Measurements from ENCODE around the gene ERCC6L2. TPM values are rescaled to one million over a fixed set of nuclear protein-coding genes. Genes with fewer than 3 reads are reported as not detected.

Gene ERCC6L2
- polyA plus RNA-seq, 1 donor from 2014 or later = 72.6 TPM

DNA sequence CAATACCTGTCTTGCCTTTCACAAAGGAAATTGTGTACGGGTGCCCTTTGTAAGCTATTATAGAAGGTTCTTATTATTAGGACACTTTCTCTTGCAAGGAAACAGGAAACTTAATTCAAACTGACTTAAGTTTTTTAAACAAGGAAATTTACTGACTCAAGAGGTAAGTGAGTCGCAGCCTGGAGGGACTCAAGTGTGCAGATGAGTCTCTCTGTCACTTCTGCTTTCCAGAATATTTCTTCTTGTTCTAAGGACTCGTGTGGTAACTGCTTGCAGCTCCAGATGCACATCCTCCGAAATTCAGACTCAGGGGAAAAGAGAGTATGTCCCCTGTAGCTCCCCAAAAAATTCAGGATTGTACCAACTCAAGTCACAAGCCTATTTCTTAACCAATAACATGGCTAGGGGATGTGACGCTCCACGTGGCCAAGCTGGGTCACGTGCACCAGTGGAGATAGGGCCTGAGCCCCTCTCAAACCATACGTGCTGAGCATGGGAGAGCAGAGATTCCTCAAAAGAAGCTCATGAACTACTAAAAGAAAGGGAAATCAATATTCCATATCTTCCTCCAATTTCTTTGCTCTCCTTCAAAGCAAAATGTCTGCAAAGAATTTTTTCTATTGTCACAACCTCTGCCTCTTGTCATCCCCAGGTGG lies 49.2 kb upstream of the ERCC6L2 start:
- Histone ChIP-seq H3K4me2 (ENCODE audit: low read length) (no peak overlapping the region), H3K79me2 (replicated peaks; ENCODE audit: insufficient read depth, low read length) (no peaks in the 10 kb centered on the region), H3F3A (ENCODE audit: insufficient read depth, low read length, poor library complexity, severe bottlenecking) (no peaks in the 10 kb centered on the region), H4K20me1 (ENCODE audit: insufficient read depth) (no peaks in the 10 kb centered on the region), H2AFZ (ENCODE audit: low read depth, low read length) (no peak overlapping the region), H3K9ac (ENCODE audit: low read length) (no peak overlapping the region), H3K27ac (ENCODE audit: low read length) (no peak overlapping the region), H3K36me3 (ENCODE audit: insufficient read depth, low read length) (no peaks in the 10 kb centered on the region), H3K9me3 (ENCODE audit: low read length) (no peaks in the 10 kb centered on the region), H3K27me3 (ENCODE audit: insufficient read depth, low read depth, low read length) (no peaks in the 10 kb centered on the region), H3K9me2 (ENCODE audit: insufficient read depth, low read length) (no peaks in the 10 kb centered on the region), H3K4me3 (ENCODE audit: low read length) (no peak overlapping the region)
- TF ChIP-seq MXI1 (conservative IDR thresholded peaks at IDR 0.05; ENCODE audit: poor library complexity, severe bottlenecking) (no peak), SMC3 (conservative IDR thresholded peaks at IDR 0.05; ENCODE audit: poor library complexity) (no peak), CTCF (IDR thresholded peaks at IDR 0.05; ENCODE audit: poor library complexity, severe bottlenecking) (no peak), TAF1 (IDR thresholded peaks at IDR 0.05; ENCODE audit: low read depth) (no peak), POLR2AphosphoS5 (IDR thresholded peaks at IDR 0.05) (no peak), EP300 (conservative IDR thresholded peaks at IDR 0.05; ENCODE audit: poor library complexity, severe bottlenecking) (no peak), RAD21 (conservative IDR thresholded peaks at IDR 0.05) (no peak), EZH2 (IDR thresholded peaks at IDR 0.05; ENCODE audit: borderline replicate concordance, insufficient read depth, low read length, poor library complexity, severe bottlenecking) (no peak)
- TF ChIP-seq, protein P1, sequence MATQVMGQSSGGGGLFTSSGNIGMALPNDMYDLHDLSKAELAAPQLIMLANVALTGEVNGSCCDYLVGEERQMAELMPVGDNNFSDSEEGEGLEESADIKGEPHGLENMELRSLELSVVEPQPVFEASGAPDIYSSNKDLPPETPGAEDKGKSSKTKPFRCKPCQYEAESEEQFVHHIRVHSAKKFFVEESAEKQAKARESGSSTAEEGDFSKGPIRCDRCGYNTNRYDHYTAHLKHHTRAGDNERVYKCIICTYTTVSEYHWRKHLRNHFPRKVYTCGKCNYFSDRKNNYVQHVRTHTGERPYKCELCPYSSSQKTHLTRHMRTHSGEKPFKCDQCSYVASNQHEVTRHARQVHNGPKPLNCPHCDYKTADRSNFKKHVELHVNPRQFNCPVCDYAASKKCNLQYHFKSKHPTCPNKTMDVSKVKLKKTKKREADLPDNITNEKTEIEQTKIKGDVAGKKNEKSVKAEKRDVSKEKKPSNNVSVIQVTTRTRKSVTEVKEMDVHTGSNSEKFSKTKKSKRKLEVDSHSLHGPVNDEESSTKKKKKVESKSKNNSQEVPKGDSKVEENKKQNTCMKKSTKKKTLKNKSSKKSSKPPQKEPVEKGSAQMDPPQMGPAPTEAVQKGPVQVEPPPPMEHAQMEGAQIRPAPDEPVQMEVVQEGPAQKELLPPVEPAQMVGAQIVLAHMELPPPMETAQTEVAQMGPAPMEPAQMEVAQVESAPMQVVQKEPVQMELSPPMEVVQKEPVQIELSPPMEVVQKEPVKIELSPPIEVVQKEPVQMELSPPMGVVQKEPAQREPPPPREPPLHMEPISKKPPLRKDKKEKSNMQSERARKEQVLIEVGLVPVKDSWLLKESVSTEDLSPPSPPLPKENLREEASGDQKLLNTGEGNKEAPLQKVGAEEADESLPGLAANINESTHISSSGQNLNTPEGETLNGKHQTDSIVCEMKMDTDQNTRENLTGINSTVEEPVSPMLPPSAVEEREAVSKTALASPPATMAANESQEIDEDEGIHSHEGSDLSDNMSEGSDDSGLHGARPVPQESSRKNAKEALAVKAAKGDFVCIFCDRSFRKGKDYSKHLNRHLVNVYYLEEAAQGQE (IDR thresholded peaks at IDR 0.05; ENCODE audit: borderline replicate concordance) = no peak

DNA sequence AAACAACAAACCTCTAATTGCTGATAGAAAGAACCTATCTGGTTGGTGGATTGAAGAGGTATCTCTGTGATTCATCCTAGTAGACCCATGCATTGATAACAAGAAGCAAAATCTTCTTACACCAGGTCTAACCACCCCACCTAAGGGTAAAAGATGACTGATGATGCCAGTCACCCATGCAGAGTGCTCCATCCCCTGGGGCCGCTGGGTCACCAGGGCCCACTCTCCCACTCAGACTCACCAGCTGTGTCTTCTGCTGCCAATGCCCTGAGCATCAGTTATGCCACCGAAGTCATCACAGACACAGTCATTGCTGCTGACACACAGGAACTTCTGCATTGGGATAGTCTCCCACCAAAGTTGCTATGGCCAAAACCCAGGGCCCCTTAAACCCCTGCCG lies 44.7 kb upstream of the ERCC6L2 start:
- TF ChIP-seq SMC3 (conservative IDR thresholded peaks at IDR 0.05; ENCODE audit: poor library complexity) = no peak
- no peak for TF ChIP-seq TAF1 (IDR thresholded peaks at IDR 0.05; ENCODE audit: low read depth)
- no peak for TF ChIP-seq POLR2AphosphoS5 (IDR thresholded peaks at IDR 0.05)
- no peak for TF ChIP-seq EP300 (conservative IDR thresholded peaks at IDR 0.05; ENCODE audit: poor library complexity, severe bottlenecking)
- TF ChIP-seq RAD21 (conservative IDR thresholded peaks at IDR 0.05) = no peak
- TF ChIP-seq CTCF (IDR thresholded peaks at IDR 0.05; ENCODE audit: poor library complexity, severe bottlenecking) = no peak
- TF ChIP-seq MXI1 (conservative IDR thresholded peaks at IDR 0.05; ENCODE audit: poor library complexity, severe bottlenecking) = no peak
- TF ChIP-seq, protein P1 (IDR thresholded peaks at IDR 0.05; ENCODE audit: borderline replicate concordance) = no peak
- no peak for TF ChIP-seq EZH2 (IDR thresholded peaks at IDR 0.05; ENCODE audit: borderline replicate concordance, insufficient read depth, low read length, poor library complexity, severe bottlenecking)
- Histone ChIP-seq H3K27me3 (ENCODE audit: insufficient read depth, low read depth, low read length) (no peaks in the 10 kb centered on the region), H3K9ac (ENCODE audit: low read length) (no peak overlapping the region), H4K20me1 (ENCODE audit: insufficient read depth) (no peaks in the 10 kb centered on the region), H3K9me3 (ENCODE audit: low read length) (no peaks in the 10 kb centered on the region), H3K36me3 (ENCODE audit: insufficient read depth, low read length) (no peaks in the 10 kb centered on the region), H2AFZ (ENCODE audit: low read depth, low read length) (no peak overlapping the region), H3K9me2 (ENCODE audit: insufficient read depth, low read length) (no peaks in the 10 kb centered on the region), H3F3A (ENCODE audit: insufficient read depth, low read length, poor library complexity, severe bottlenecking) (no peaks in the 10 kb centered on the region), H3K4me3 (ENCODE audit: low read length) (no peak overlapping the region), H3K27ac (ENCODE audit: low read length) (no peak overlapping the region), H3K79me2 (replicated peaks; ENCODE audit: insufficient read depth, low read length) (no peaks in the 10 kb centered on the region), H3K4me2 (ENCODE audit: low read length) (no peak overlapping the region)

Measured in neural cell (in vitro differentiated cells).